GM21529 (cell line): ENCODE results near the gene HLA-F.

Experiments used
- ATAC-seq: cut with Tn5 transposase; IDR thresholded peaks from one replicate; pipeline ENCODE4 v1.9.1; 2021; ENCODE audit not compliant: unreplicated experiment

Gene HLA-F

DNA sequence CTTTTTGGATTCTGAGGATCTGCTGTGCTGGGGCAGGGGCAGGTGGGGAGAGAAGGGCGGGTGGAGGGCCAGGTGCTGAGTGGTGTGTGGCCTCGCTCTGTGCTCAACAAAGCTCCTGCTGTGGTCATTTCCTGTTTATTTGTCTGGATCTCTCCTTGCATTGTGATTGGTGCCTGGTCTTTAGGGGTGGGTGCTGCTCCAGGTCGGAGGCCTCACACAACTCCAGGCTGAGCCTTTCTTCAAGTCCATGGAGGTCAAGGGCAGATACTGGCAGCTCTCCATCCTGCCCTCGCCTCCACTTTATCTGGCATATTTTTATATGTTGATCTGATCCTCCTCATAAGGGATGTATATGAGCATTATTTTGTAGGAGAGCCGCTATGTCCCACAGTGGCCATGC is 36.2 kb downstream of the HLA-F start:
- ATAC-seq = no peak

DNA sequence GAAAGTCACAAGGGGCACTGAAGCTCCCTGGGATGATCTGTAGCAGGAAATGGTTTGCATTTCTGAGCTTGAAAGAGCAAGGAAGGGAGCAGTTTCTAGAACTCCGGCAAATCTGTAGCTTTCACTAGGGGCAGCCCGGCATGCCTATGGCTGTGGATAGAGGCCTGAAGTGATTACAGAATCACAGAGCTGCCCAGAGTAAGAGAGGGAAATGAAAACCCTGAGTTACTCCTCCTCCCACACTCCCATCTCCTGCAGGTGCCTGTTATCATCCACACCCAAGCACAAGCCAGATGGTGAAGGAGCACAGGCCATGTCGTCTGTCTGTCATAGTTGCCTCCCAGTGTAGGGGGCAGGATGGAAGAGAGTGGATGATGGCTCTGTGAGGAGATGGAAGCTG is 37.1 kb downstream of the HLA-F start:
- ATAC-seq = no peak

DNA sequence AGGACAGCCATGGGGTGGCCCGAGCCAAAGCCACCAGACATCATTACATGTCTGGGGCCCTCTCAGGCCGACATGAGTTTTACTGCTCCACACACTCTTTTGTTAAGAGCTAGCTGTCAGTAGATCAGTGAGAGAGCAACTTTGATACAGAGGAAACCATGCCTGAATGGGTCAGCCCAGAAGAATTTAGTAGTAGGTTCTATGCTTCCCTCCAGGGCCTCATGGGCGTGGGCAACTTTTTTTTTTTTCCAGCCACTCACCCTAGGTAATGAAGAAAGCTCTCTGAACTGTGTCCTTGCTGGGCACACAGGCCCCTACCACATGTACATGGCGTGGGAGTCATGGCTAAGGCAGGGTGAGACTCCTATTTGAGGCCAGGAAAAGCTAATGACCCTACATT is 38.8 kb downstream of the HLA-F start:
- no peak for ATAC-seq

DNA sequence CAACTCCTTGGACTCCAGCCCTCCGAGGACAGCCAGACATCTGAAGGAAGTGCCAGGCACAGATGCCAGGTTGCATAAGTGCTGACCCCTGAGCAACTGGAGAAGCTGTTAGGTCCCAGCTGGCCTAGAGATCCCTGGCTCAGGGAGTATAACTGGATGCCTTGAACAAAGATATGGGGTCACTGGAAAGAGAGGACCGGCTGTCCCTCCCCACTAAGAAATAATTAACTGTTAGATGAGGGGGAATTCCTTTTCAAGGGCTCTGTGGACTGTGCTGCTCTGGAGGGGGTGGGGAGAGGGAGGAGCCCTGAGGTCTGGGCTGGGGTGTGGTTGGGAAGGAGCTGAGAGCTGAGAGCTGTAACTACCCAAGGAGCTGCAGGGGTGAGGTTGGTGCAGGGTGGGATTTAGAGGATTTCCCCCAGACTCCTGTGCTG is 39.6 kb downstream of the HLA-F start:
- no peak for ATAC-seq

DNA sequence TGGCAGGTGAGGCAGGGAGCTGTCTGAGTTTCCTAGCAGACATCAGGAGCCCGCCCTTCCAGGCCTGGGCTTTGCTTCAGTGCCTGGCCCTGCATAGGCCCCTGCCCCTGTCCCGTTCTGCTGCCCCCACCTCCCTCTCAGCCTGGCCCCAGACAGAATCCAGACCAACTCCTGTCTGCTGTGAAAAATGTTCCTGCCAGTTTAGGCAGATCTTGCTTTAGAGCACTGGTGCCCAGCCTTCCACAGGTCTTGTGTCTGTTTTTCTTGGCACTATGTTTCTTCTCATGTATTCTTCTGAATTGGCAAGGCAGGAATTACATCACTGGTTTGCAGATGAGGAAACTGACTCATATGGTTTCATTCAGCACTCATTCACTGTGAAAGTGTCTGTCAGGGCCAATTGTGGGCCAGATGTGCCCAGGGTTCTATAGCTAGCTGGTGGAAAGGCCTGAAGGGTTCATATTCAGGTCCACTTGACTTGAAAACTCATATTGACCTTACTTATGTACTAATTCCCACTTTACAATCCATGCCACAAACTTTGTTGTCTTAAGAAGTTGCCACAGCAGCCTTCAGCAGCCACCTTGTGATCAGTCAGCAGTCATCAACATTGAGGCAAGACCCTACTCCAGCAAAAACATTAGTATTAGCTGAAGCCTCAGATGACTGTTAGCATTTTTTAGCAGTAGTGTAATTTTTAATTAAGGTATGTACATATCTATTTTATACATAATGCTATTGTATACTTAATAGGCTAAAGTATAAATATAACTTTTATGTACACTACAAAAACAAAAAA is 40.5 kb downstream of the HLA-F start:
- ATAC-seq = no peak

DNA sequence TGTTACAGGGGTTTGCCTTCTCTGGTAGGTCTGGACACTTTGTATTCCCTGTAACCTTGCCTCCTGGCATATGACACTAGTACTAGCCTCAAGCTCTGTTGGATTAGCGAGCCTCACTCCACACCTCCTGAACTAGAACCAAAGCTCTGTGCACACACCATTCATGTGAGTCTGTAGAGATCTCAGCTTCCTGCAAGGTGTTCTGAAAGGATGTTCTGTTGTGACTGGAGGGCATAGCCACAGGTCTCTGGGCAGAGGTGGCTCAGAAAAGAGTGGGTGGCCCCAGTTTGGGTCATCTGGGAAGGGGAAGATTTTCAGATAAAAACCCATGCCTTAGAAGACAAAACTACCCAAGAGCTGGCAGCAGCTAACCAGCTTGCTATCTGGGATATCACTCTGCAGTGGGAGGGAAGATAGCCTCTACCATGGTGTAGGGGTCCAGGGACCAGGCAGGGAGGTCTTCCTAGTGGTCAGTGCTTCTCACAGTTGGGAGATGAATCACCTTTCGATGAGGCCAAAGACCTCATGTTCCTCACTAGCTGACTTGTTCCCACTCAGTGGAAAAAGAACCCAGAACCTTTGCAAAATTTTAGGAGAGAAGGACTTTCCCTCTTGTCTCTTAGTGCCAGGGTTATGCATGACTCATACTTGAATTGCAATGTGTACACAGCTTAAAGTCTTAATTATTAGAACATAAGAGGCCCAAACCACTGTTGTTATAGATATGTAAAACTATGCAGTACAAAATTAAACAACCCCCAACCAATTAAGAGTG is 41.4 kb downstream of the HLA-F start:
- no peak for ATAC-seq

DNA sequence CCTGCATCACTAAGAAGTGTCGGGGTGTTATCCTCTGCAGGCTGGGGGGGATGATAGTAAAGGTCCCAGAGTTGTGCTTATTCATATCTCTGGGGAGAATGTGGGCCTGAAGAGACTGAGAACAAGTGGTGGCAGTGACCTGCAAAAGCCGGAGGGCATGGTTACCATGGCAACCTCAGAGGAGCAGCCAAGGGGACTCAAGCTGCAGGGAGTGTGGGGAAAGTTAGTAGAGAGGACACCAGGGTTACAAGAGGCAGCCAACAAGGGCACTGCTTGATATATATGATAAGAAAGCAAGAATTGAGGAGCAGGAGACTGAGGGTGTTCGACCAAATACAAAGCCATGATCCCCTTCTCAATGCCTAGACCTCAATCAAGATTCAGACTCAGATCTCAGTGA is 46.1 kb downstream of the HLA-F start:
- no peak for ATAC-seq

DNA sequence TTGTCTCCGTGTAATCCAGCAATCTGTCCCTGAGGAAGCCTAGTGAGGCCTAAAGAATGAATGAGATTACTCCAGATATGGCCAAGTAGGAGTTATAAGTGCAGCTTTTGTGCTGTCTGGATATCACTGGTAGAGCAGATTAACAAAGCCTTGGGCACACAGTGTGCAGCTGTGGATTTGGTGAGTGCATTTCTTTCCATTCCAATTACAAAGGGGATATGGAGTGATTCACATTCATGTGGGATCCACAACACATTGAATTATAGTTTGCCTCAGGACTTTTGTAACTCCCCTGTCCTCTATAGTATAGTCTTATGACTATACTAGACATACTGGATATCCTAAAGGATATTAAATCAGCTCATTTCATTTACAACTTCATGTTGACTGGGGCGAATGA is 47.1 kb downstream of the HLA-F start:
- no peak for ATAC-seq

DNA sequence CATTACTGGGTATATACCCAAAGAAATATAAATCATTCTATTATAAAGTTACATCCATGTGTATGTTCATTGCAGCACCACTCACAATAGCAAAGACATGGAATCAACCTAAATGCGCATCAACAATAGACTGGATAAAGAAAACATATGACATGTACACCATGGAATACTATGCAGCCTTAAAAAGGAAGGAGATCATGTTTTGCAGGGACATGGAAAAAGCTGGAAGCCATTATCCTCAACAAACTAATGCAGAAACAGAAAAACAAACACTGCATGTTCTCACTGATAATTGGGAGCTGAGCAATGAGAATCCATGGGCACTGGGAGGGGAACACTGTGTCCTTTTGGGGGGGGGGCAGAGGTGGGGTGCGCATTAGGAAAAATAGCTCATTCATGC is 53.5 kb downstream of the HLA-F start:
- ATAC-seq = no peak
